ENCODE data around the gene CKAP4. TPM values are rescaled to one million over a fixed set of nuclear protein-coding genes. Genes with fewer than 3 reads are reported as not detected.

CKAP4 gene
- total and polyA plus RNA-seq, 2 experiments from 2014 or later = 151 to 258 TPM

GRCh38 chr12:106239241-106239950 is 8.4 kb downstream of the CKAP4 start:
- Histone ChIP-seq H4K20me1 (ENCODE audit: insufficient read depth, poor library complexity, severe bottlenecking) (peaks cover 25% of the 10 kb centered on the region), H2AFZ (no peak overlapping the region), H3K4me1 (ENCODE audit: insufficient read depth) (peaks cover 2% of the 10 kb centered on the region), H3K27ac (no peak overlapping the region), H3K4me3 (no peak overlapping the region), H3K9me3 (ENCODE audit: low read depth) (no peaks in the 10 kb centered on the region), H3K79me2 (peaks cover 38% of the 10 kb centered on the region), H3K9me2 (replicated peaks; ENCODE audit: insufficient read depth) (no peaks in the 10 kb centered on the region), H3K27me3 (no peaks in the 10 kb centered on the region), H3K4me2 (no peak overlapping the region), H3K36me3 (replicated peaks; ENCODE audit: insufficient read depth, low read depth) (no peaks in the 10 kb centered on the region)
- WGBS (ENCODE audit: low lambda C conversion rate, missing lambda C conversion rate) = 95% methylated on average over 37 of the region's 37 CpGs
- TF ChIP-seq EZH2phosphoT487 (IDR thresholded peaks at IDR 0.05; ENCODE audit: low read depth, severe bottlenecking, unreplicated experiment) = no peak
- TF ChIP-seq CTCF (IDR thresholded peaks at IDR 0.05; ENCODE audit: poor library complexity) = no peak
- TF ChIP-seq EZH2 (IDR thresholded peaks at IDR 0.05; ENCODE audit: borderline replicate concordance) = no peak
- no peak for DNase-seq (ENCODE audit: low spot score)

GRCh38 chr12:106238146-106238545 is 9.7 kb downstream of the CKAP4 start:
- no peak overlapping the region for H2AFZ ChIP-seq
- H3K79me2 ChIP-seq = peaks cover 25% of the 10 kb centered on the region
- peaks cover 14% of the 10 kb centered on the region for H4K20me1 ChIP-seq (ENCODE audit: insufficient read depth, poor library complexity, severe bottlenecking)
- no peak for DNase-seq (ENCODE audit: low spot score)
- TF ChIP-seq EZH2phosphoT487 (IDR thresholded peaks at IDR 0.05; ENCODE audit: low read depth, severe bottlenecking, unreplicated experiment) (no peak), CTCF (IDR thresholded peaks at IDR 0.05; ENCODE audit: poor library complexity) (no peak)
- H3K27ac ChIP-seq = no peak overlapping the region
- H3K9me2 ChIP-seq (replicated peaks; ENCODE audit: insufficient read depth) = no peaks in the 10 kb centered on the region
- no peaks in the 10 kb centered on the region for H3K36me3 ChIP-seq (replicated peaks; ENCODE audit: insufficient read depth, low read depth)
- no peaks in the 10 kb centered on the region for H3K27me3 ChIP-seq
- H3K4me1 ChIP-seq (ENCODE audit: insufficient read depth) = no peaks in the 10 kb centered on the region
- H3K4me2 ChIP-seq = no peak overlapping the region
- H3K9me3 ChIP-seq (ENCODE audit: low read depth) = no peaks in the 10 kb centered on the region
- no peak overlapping the region for H3K4me3 ChIP-seq
- 88% methylated on average over 11 of the region's 11 CpGs for WGBS (ENCODE audit: low lambda C conversion rate, missing lambda C conversion rate)

- no peaks in the 10 kb centered on the region for H3K36me3 ChIP-seq (replicated peaks; ENCODE audit: insufficient read depth, low read depth)
- 81% methylated on average over 1 of the region's 1 CpG for WGBS (ENCODE audit: low lambda C conversion rate, missing lambda C conversion rate)
- H2AFZ ChIP-seq = no peak overlapping the region
- no peaks in the 10 kb centered on the region for H3K9me2 ChIP-seq (replicated peaks; ENCODE audit: insufficient read depth)
- no peaks in the 10 kb centered on the region for H3K27me3 ChIP-seq
- H3K27ac ChIP-seq = no peak overlapping the region
- peaks cover 8% of the 10 kb centered on the region for H4K20me1 ChIP-seq (ENCODE audit: insufficient read depth, poor library complexity, severe bottlenecking)
- DNase-seq (ENCODE audit: low spot score) = no peak
- peaks cover 8% of the 10 kb centered on the region for H3K79me2 ChIP-seq
- no peaks in the 10 kb centered on the region for H3K4me1 ChIP-seq (ENCODE audit: insufficient read depth)
- no peaks in the 10 kb centered on the region for H3K9me3 ChIP-seq (ENCODE audit: low read depth)
- TF ChIP-seq EZH2 (IDR thresholded peaks at IDR 0.05; ENCODE audit: borderline replicate concordance) (no peak), EZH2phosphoT487 (IDR thresholded peaks at IDR 0.05; ENCODE audit: low read depth, severe bottlenecking, unreplicated experiment) (no peak), CTCF (IDR thresholded peaks at IDR 0.05; ENCODE audit: poor library complexity) (no peak)
- H3K4me2 ChIP-seq = no peak overlapping the region
- no peak overlapping the region for H3K4me3 ChIP-seq
These were observed 12.1 kb downstream of the CKAP4 start for GRCh38 chr12:106235770-106236169.

Data from hepatocyte (in vitro differentiated cells).